22Rv1 (cell line): ENCODE results near the gene SPTBN1.

Experiments
- CTCF ChIP-seq: fragments of 450-650 bp; IDR thresholded peaks from 2 replicates; pipeline ENCODE4 v1.5.1; 2017; ENCODE audit warnings: mild to moderate bottlenecking
- ZFX ChIP-seq: fragments of 450-650 bp; IDR thresholded peaks from 2 replicates; pipeline ENCODE4 v1.6.1; 2017; ENCODE audit warnings: antibody characterized with exemption, borderline replicate concordance

DNA sequence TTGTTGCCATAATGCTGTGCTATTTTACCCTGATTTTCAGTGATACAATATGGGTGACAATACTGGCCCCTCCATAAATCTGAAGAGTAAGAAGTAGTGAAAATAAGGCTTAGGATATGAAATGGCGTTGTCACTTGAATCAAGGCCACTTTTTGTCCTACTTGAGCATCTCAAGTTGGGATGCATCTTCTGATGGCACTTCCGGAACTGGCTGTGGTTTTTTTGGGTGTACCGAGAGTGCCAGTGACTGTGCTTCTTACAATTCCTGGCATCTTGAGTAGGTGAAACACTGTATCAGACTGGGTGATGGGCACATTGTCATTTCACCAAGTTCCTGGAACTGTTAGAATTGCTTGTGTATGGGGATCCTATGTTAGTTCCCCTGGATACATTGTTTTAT, 214.9 kb downstream of the SPTBN1 start:
- TF ChIP-seq CTCF = no peak
- no peak for TF ChIP-seq ZFX
